GM21423 (cell line): ENCODE measurements around the gene RNF168.
"Not testable (repeated sequence)": the region's sequence is repeated elsewhere in the genome, so short reads cannot be mapped to it uniquely, and the experiment has no call there.

Experiments
- ATAC-seq: cut with Tn5 transposase; IDR thresholded peaks from one replicate; pipeline ENCODE4 v1.9.1; 2021; ENCODE audit warnings: mild to moderate bottlenecking, moderate library complexity; ENCODE audit not compliant: unreplicated experiment

RNF168 gene

DNA sequence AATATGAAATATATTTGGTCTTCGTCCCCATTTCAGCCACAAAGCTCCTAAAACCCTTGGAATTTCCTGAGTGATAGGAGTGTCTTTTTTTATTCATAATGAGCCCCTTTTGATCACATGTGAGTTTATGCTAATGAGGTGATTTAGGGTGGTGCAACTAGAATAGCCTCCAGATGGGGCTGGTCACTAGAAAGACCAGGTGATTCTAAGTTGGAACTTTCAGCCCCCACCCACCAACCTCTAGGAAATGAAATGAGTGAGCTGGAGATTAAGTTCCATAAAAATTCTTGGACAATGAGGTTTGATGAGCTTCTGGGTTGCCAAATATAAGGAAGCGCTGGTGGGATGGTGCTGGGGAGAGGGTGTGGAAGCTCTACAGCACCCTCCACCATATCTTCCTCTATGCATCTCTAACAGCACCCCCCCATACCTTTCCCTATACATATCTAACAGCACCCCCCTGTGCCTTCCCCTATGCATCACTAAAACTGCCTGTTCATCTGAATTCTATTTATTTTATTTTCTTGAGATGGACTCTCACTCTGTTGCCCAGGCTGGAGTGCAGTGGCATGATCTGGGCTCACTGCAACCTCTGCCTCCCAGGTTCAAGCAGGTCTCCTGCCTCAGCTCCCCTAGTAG is 13.7 kb upstream of the RNF168 start:
- ATAC-seq: no peak

DNA sequence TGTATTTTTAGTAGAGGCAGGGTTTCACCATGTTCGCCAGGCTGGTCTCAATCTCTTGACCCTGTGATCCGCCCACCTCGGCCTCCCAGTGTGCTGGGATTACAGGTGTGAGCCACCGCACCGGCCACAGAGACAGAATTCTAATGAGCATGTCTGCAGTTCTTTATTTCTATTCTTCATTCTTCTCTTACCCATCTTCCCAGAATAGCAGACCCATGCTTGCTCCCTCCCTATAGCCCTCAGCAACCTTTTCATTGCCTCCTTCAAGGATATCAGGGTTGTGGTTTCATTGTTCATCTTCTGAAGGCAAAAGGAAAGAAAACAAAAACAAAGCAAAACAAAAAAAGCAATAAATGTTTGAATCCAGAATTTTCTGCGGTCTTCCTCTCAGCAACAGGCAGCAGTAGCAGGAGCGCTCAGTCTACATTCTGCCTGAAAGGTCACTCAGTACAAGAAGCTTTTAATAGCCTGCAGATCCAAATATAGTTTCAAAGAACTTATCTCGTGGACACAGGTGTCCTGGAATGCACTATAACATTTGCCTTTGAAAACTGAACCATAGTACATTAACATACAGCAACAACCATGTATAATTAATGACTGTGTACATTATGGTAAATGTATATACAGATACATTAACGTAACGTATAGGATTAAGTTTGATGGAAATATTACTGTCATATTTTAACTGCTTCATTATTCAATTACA is 11.5 kb upstream of the RNF168 start, which contains the start of gene SMCO1:
TSS of gene SMCO1 (minus strand) at position 434 of the 709 bp plus-strand sequence. CDS start at position 297, 137 bp downstream.
- ATAC-seq: no peak

GRCh38 chr3:196514350-196514716 is 10.8 kb upstream of the RNF168 start:
- ATAC-seq: no peak

DNA sequence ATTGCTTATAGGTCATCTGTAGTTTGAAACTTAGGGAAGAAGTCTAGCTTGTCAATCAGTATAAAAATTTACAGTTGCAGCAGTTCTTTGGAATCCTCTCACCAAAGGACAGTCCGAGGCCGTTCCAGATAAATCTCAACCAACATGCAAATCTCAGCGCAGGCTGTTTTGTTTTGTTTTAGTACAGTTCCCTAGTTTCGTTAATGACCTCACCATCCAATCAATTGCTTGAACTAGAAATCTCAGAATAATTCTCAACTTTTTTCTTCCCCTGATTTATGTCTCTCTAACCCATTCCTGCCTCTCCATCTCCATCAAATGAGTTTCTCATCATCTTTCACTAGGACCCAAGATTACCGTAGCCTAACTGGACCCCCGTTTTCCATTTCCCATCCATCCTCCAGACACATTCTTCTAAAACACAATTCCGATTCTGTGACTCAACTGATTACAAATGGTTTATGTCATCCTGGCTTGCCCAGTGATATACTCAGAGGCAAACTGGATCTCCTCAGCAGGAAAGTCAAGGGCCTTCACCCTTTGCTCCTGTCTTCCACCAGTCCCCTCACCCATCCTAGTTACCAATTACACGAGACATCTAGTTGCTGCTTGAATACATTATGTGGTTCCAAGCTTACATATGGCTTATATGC is 10.3 kb upstream of the RNF168 start:
- ATAC-seq: no peak

DNA sequence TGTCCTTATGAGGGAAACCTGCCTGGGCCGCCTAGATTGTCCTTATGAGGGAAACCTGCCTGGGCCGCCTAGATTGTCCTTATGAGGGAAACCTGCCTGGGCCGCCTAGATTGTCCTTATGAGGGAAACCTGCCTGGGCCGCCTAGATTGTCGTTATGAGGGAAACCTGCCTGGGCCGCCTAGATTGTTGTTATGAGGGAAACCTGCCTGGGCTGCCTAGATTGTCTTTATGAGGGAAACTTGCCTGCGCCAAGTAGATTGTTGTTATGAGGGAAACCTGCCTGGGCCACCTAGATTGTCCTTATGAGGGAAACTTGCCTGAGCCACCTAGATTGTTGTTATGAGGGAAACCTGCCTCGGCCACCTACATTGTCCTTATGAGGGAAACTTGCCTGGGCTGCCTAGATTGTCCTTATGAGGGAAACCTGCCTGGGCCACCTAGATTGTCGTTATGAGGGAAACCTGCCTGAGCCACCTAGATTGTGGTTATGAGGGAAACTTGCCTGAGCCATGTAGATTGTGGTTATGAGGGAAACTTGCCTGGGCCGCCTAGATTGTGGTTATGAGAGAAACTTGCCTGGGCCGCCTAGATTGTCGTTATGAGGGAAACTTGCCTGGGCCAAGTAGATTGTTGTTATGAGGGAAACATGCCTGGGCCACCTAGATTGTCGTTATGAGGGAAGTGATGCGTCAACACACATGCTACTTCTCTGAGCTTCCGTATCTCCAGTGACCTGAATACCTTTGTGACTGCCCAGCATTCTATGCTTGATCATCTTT is 8.3 kb upstream of the RNF168 start:
- not testable (repeated sequence) for ATAC-seq

DNA sequence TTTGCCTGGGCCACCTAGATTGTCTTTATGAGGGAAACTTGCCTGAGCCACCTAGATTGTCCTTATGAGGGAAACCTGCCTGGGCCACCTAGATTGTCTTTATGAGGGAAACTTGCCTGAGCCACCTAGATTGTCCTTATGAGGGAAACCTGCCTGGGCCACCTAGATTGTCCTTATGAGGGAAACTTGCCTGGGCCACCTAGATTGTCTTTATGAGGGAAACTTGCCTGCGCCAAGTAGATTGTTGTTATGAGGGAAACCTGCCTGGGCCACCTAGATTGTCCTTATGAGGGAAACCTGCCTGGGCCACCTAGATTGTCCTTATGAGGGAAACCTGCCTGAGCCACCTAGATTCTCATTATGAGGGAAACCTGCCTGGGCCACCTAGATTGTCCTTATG is 7.5 kb upstream of the RNF168 start:
- not testable (repeated sequence) for ATAC-seq

DNA sequence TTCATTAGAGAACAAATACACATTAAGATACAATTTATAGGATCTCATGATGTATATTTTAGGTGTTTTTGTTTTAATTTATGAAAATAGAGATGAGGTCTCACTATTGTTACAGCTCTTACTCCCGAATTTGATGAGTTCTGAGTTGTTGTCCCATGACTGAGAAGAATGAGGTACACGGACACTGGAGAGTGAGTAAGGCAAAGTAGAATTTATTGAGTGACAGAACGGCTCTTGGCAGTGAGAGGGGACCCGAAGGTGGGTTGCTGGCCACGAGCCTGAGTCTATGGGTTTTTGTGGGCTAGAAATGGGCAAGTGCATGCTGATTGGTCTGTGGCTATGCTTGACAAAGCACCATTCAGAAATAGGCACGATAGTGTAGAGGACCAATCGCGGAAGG is 3.1 kb upstream of the RNF168 start:
- no peak for ATAC-seq

GRCh38 chr3:196504556-196504955 is 988 bp upstream of the RNF168 start:
- ATAC-seq: no peak

DNA sequence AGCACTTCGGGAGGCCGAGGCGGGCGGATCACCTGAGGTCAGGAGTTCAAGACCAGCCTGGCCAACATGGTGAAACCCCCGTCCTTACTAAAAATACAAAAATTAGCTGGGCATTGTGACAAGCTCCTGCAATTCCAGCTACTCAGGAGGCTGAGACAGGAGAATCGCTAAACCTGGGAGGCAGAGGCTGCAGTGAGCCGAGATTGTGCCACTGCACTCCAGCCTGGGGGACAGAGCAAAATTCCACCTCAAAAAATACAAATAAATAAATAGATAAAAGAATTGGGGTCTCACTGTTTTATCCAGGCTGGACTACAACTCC is 470 bp upstream of the RNF168 start:
- not testable (repeated sequence) for ATAC-seq

DNA sequence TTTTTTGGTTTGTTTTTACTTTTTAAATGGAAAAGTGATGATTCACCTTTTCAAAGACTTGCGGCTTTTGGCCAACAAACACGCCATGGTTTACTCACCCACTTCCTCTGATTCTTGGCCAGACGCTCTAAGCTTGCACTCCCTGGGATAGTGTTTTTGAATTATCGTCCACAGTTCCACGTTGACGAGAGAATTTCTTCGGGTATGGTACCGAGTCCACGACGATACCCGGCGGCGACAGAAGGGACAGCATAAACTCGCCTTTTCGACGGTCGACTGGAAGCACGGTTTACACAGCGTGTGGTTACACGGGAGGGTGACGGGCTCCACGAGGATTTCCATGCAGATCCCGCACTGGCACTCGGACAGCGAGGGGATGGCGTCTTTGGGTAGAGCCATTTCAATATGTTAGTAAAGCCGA is 783 bp downstream of the RNF168 start:
- peak; percentile 8 for ATAC-seq

GRCh38 chr3:196501316-196502044 is 2.1 kb downstream of the RNF168 start:
- ATAC-seq: no peak

GRCh38 chr3:196499807-196500524 is 3.6 kb downstream of the RNF168 start:
- ATAC-seq: no peak

- ATAC-seq: no peak
Measured at GRCh38 chr3:196499061-196499460, 4.5 kb downstream of the RNF168 start.

GRCh38 chr3:196498297-196498696 is 5.3 kb downstream of the RNF168 start:
- no peak for ATAC-seq

DNA sequence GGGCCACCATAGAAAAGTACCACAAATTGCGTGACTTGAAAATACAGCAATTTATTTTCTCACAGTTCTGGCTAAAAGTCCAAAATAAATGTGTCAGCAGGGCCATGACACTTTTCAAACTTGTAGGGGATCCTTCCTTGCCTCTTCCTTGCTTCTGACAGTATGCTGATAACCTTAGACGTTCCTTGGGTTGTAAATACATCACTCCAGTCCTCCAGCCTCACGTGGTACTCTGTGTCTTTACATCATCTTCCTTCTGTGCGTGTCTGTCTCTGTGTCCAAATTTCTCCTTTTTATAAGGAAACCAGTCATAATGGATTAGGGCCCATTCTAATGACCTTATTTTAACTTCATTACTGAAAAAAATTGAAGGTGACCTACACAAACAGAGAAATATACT is 7.4 kb downstream of the RNF168 start:
- ATAC-seq: no peak

- ATAC-seq: no peak
Measured at GRCh38 chr3:196493292-196493691, 10.3 kb downstream of the RNF168 start.

GRCh38 chr3:196492080-196492479 is 11.5 kb downstream of the RNF168 start:
- ATAC-seq: no peak

DNA sequence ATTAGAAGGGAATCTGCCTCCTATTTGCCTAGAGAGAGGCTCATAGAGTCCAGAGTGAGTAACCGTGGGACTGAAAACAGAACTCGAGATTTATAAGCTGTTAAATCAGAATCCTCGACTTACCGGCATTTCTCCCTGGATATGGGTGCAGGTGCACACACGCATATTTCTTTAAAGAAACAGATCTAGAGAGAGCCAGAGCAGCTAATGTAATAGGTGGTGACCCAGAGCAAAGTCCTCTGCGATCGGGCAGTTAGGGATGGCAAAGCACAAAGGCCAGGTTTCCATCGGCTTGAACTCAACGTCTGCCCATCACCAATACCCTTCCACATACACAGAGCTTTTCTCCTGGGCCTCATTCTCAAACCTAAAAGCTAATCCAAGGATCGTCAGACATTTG is 13.8 kb downstream of the RNF168 start:
- no peak for ATAC-seq

DNA sequence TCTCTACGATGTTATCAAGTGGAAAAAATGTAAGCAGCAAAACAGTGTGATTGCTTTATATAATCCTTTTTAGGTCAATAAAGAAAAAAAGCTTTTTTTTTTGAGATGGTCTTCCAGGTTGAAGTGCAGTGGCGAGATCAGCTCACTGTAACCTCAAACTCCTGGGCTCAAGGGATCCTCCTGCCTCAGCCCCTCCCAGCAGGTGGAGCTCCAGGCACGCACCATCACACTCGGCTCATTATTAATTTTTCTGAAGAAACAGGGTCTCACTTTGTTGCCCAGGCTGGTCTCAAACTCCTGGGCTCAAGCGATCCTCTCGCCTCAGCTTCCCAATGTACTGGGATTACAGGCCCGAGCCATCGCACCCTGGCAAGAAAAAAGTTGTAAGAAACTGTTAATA is 17.3 kb downstream of the RNF168 start:
- no peak for ATAC-seq

DNA sequence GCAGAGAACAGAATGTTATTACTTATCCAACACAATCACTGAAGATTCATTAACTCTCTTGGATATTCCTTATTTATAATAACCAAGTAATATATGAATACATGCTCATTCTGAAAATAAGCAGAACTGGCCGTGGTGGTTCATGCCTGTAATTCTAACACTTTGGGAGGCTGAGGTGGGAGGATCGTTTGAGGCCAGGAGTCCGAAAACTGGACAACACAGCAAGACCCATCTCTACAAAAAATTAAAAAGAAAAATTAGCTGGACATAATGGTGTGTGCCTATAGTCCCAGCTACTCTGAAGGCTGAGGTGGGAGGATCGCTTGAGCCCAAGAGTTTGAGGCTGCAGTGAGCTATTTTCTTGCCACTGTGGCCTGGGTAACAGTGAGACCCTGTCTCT is 25.9 kb downstream of the RNF168 start:
- no peak for ATAC-seq
